Activated T-cell treated with anti-CD3 and anti-CD28 coated beads, Interleukin-2, amount 50 U/mL, for 1 hour (primary cell): ENCODE measurements around the gene LASP1.

Experiments
- DNase-seq: peaks from one replicate; pipeline ENCODE4 v3.0.0-alpha.2; 2020

Gene LASP1

GRCh38 chr17:38870259-38871165, 654 bp downstream of the LASP1 start:
- peak; percentile 71 for DNase-seq

GRCh38 chr17:38871247-38872015, 1.6 kb downstream of the LASP1 start:
- DNase-seq, result peak; percentile 72

GRCh38 chr17:38872027-38872511, 2.2 kb downstream of the LASP1 start:
- no peak for DNase-seq

GRCh38 chr17:38872671-38873385, 3.0 kb downstream of the LASP1 start:
- peak; percentile 20 for DNase-seq

GRCh38 chr17:38873640-38874380, 4.0 kb downstream of the LASP1 start:
- DNase-seq, result peak; percentile 22

- DNase-seq, result peak; percentile 20
These were observed 4.9 kb downstream of the LASP1 start for GRCh38 chr17:38874505-38875400.

- no peak for DNase-seq
These were observed 5.7 kb downstream of the LASP1 start for GRCh38 chr17:38875477-38876075.

- peak; percentile 51 for DNase-seq
These were observed 7.4 kb downstream of the LASP1 start for GRCh38 chr17:38877130-38877851.

- peak; percentile 23 for DNase-seq
These were observed 10.2 kb downstream of the LASP1 start for GRCh38 chr17:38879878-38880665.

- DNase-seq, result peak; percentile 34
These were observed 11.8 kb downstream of the LASP1 start for GRCh38 chr17:38881600-38882191.

GRCh38 chr17:38882870-38883269, 13.0 kb downstream of the LASP1 start:
- DNase-seq, result no peak

- no peak for DNase-seq
These were observed 14.0 kb downstream of the LASP1 start for GRCh38 chr17:38883592-38884526.

GRCh38 chr17:38885044-38885727, 15.3 kb downstream of the LASP1 start:
- DNase-seq, result no peak

- DNase-seq, result no peak
These were observed 16.1 kb downstream of the LASP1 start for GRCh38 chr17:38885728-38886642.

GRCh38 chr17:38886643-38887010, 16.8 kb downstream of the LASP1 start:
- DNase-seq, result no peak

- DNase-seq, result no peak
These were observed 19.0 kb downstream of the LASP1 start for GRCh38 chr17:38888842-38889241.
